GM18511 (cell line): ENCODE measurements around the gene ZNF365.

Experiments used
- ATAC-seq: cut with Tn5 transposase; IDR thresholded peaks from one replicate; pipeline ENCODE4 v1.9.1; 2021; ENCODE audit warnings: mild to moderate bottlenecking, moderate library complexity; ENCODE audit not compliant: unreplicated experiment

The ZNF365 gene

GRCh38 chr10:62413652-62414051 lies 39.5 kb downstream of the ZNF365 start:
- ATAC-seq, result no peak

GRCh38 chr10:62414359-62414758 lies 40.2 kb downstream of the ZNF365 start:
- no peak for ATAC-seq

DNA sequence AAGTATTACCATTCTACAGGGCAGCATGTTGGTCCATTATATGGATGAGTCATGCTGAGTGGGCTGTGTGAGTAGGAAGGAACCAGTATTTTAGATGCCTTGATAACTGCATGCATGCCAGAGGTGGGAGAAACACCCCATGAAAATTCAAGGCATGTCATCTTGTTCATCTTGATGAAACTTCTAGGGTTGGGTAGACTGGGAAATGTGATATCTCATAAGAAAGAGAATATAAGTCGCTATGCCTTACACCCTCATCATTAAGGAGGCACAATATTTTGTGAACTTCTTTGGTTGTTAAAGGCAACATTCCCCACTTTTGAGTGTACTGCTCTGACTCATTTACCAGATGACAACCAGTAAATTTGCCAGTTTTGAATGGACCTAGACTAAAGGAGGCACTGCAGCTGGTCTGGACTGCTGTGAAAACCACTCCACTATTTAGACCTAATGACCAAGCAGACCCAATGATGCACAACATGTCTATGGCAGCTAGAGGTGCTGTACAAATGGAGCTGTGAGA lies 48.0 kb downstream of the ZNF365 start:
- ATAC-seq, result no peak

DNA sequence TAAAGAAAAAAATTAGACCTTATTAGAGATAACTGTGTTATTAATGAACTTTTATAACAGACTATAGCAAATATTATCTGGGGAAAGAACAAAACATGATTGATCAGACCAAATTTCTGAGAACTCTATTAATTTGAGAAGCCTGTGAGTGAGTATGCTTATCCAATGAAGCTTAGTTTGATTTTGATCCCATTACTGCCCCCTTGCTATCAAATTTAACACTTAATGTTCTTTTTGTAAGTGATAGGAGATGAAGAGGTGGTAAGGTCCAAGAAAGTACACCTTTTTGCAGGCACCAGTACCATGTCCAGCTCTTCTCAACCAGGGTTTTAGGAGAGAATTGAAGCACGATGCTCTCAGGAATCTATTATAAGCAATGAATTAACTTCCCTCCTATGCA lies 49.9 kb downstream of the ZNF365 start:
- no peak for ATAC-seq

- ATAC-seq, result no peak
Measured at GRCh38 chr10:62426086-62426485, 51.9 kb downstream of the ZNF365 start.

GRCh38 chr10:62426600-62426999 lies 52.4 kb downstream of the ZNF365 start:
- no peak for ATAC-seq

- ATAC-seq, result no peak
Measured at GRCh38 chr10:62430881-62431280, 56.7 kb downstream of the ZNF365 start.

- ATAC-seq, result peak; percentile 96
Measured at GRCh38 chr10:62433181-62433692, 59.1 kb downstream of the ZNF365 start.

DNA sequence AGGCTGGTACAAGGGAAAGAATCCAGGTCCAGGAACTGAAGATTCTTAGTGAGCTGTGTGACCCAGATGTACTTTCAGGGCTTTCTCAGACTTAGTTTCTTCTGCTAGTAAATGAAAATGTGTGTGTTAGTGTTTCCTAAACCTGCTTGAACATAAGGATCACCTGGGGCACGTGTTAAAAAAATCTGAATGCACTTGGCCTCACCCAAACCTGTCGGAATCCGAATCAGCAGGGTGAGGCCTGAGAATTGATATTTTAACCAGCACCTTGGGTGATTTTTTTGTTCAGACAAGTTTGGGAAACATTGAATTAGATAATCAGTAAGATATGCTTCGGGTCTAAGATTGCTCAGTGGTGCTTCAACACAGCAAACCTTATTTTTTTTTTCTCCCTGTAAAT lies 59.7 kb downstream of the ZNF365 start:
- ATAC-seq, result no peak

- ATAC-seq, result no peak
Measured at GRCh38 chr10:62437696-62438095, 63.5 kb downstream of the ZNF365 start.

- ATAC-seq, result no peak
Measured at GRCh38 chr10:62442006-62442405, 67.8 kb downstream of the ZNF365 start.

GRCh38 chr10:62442894-62443669 lies 68.9 kb downstream of the ZNF365 start:
- no peak for ATAC-seq

DNA sequence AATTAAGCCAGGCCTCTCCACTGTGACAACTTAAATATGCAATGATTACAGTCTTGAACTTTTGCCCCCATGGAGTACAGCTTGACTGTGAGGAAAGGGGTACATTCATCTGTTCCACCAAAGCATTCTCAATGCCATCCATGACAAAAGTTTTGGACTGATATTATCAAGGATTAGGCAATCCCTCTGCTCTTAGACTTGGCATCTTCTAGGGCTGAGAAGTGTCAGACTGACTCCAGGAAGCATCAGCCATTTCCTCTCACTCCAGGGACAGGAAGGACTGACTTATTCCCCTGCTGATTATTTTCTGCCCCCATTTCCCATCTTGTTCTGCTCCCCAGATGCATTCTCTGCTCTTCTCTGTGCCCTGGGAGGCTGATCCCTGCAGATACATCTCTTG lies 69.7 kb downstream of the ZNF365 start:
- ATAC-seq, result no peak

GRCh38 chr10:62446627-62447026 lies 72.5 kb downstream of the ZNF365 start:
- ATAC-seq, result no peak

DNA sequence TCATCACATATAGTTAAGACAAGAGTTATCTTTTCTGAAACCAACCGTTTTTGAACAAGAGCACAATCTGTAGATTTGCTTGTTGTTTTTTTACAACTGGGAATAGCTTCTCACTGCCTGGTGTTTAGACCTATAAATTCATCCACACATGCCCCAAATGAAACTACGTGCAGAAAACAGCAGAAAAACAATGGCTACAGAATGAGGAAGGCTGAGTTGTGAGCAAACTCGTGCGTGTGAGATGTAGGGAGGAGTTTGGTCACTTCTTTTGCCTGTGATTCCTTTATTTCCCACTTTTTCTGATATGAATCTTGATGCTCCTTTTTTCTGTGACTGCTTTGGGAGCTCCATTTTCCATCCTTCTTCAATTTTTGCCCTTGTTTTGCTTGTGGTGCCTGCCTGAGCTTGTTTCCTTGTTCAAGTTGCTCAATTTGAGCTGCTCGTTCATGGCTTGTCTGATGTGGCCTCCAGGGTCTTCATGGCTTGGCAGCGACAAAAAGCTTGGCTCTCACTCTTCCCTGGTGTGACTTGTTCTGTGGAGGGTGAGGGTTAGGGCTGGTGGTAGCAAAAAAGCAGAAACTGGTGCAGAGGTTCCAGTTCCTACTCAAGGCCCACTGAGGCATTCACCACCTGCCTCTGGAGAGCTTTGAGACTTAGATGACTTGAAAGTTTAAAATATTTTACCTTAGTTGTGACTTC lies 76.9 kb downstream of the ZNF365 start:
- ATAC-seq, result no peak

GRCh38 chr10:62451611-62451975 lies 77.4 kb downstream of the ZNF365 start:
- no peak for ATAC-seq
